Frontal cortex (tissue), 4 donors: ENCODE results near the gene RBM4B. TPM values are rescaled to one million over a fixed set of nuclear protein-coding genes. Genes with fewer than 3 reads are reported as not detected.
A peak's percentile ranks its signal among the peaks of the same experiment; 100 is the strongest.

Source experiments
- DNase-seq, 2 donors: peaks; one replicate each; pipeline ENCODE4 v3.0.0; 2012; ENCODE audit warnings: low spot score in 2 of 2
- FAIRE-seq: peaks from 2 replicates; lab custom pipeline; 2012; peaks lifted over from hg19 to GRCh38; lab: Jason Lieb, UNC
- total RNA-seq: library from RNA; depleted of rRNA; stranded (reverse); fragments of >200 nt; gene quantifications from one replicate; pipeline ENCODE4 v1.2.3, GENCODE V29; 2014
- donor health status: control.
- donor health status: control.
- donor health status: control.

Gene RBM4B
- total RNA-seq, 1 donor from 2014 or later, result 102 TPM

- DNase-seq (no peak), FAIRE-seq (no peak)
These were observed 30.4 kb upstream of the RBM4B start for GRCh38 chr11:66708094-66708493.

DNA sequence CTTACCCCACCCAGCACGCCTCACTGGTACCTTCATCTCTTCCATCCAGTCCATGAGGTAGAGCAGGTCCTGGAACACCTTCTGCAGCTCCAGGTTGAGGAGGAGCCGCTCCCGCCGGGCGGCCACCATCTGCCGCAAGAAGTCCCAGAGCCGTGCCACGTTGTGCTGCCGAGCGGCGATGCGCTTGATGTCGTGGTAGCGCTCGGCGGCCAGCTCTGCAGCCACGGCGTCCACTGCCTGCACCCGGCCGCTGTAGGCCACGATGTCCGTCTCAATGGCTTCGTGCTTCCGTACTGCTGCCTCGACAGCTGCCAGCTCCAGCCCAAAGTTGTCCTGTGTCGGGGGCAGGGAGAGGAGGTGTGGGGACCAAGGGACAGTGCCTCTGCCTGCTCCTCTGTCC lies 29.8 kb upstream of the RBM4B start:
- no peak for DNase-seq
- FAIRE-seq, result no peak

GRCh38 chr11:66706989-66707388 lies 29.3 kb upstream of the RBM4B start:
- DNase-seq (no peak), FAIRE-seq (no peak)

- FAIRE-seq, result no peak
- no peak for DNase-seq
These were observed 28.1 kb upstream of the RBM4B start for GRCh38 chr11:66705587-66706335.

DNA sequence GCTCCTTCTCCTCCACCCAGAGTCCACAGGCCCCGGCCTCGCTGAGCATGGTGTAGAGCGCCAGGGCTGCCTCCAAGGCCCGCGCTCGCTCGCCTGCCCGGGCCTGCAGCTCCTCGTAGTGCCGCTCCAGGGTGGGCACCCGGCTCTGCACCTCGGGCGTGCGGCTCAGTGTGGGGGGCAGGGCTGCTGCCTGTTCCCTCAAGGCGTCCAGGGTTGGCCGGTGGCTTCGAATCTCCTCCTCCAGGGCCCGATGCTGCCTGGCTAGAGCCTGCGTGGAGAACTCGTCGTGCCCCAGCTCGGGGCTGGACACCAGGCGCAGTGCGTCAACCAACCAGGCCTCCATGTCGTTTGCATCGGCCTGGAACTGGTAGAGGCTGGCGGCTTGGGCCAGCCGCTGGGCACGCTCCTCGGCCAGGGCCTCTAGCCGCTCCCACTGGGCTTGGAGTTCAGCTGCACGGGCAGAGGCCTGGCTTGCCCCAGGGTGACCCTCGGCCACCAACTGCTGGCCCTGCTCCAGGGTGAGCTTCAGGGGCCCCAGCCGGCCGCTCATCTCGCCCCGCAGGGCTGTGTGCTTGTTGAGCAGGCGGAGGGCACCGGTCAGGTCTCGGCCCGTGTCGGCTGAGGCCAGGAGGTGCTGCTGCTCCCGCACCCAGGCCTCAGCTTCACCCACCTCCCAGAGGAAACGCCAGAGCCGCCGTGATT lies 27.1 kb upstream of the RBM4B start:
- FAIRE-seq (no peak), DNase-seq (no peak)

- FAIRE-seq (no peak), DNase-seq (no peak)
These were observed 23.9 kb upstream of the RBM4B start for GRCh38 chr11:66701432-66702240.

DNA sequence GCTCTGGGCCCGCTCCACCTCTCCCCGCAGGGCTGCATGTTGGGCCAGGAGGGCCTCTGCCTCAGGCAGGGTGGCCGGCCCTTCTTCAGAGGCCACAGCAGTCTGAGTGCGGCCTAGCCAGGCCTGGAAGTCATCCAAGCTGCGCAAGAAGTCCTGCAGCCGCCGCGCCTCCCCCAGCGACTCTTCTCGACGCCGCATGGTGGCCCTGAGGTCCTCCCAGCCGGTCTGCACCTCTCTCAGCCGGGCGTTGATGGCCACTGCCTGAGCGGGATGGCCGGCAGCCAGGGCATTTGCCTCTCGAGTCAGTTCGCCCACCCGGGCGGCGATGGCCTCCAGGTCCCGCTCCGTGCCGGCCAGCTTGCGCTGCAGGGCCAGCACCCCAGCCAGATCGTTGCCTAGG lies 23.1 kb upstream of the RBM4B start:
- DNase-seq, result no peak
- no peak for FAIRE-seq

DNA sequence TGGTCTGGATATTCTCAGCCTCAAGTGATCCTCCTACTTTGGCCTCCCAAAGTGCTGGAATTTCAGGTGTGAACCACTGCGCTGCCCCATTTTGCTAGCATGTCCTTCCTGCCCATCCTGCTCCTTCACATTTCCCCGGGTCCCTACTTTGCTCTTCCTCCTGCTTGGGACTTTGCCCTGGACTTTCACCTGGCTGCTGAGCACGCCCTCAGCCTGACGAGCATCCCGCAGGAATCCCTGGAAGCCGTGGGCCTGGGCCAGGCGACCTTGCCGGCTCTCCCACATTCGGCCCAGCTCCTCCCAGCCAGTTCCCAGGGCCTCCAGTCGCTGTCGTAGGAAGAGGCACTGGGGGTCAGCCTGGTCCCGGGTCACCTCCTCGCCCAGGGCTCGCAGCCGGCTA lies 22.6 kb upstream of the RBM4B start:
- FAIRE-seq (no peak), DNase-seq (no peak)

DNA sequence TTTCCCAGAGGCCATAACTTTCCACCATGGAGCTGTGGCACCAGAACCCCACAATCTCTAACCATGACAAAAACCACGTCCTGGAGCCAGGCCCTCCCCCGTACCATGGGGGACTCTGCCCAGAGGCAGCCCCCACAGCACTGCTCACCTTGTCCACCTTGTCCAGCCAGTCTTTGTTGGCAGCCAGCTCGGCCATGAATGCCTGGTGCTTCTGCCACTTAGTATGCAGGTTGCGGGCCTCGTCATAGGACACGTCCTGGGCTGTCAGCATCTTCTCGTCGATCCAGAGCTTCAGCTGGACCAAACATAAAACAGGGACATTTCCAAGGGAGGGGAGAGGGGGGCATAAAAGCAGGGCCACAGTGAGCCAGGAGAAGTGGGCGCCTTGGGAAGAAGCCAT lies 20.8 kb upstream of the RBM4B start:
- DNase-seq, result no peak
- no peak for FAIRE-seq

DNA sequence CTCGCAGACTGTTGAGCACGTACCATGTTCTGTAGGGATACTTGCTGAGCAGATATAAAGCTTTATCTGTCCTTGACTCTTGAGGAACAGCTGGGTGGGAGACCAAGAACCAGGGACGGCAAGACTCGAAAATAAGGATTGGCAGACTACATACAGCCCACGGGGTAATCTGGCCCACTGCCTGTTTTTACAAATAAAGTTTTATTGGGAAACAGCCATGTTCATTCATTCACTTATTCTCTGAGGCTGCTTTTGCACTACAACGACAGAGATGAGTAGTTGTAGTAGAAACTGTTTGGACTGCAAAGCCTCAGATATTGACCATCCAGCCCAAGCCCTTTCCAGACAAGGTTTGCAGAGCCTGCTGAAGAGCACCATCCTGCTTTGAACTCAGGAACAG lies 20.3 kb upstream of the RBM4B start:
- FAIRE-seq (no peak), DNase-seq (no peak)

- FAIRE-seq, result no peak
- no peak for DNase-seq
These were observed 18.5 kb upstream of the RBM4B start for GRCh38 chr11:66696146-66696545.

GRCh38 chr11:66694732-66695207 lies 17.1 kb upstream of the RBM4B start:
- FAIRE-seq, result no peak

GRCh38 chr11:66694056-66694410 lies 16.3 kb upstream of the RBM4B start:
- DNase-seq (no peak), FAIRE-seq (no peak)

More at GRCh38 chr11:66694732-66695207, 17.1 kb upstream of the RBM4B start:
- peak; percentile 74 to 82 for DNase-seq

DNA sequence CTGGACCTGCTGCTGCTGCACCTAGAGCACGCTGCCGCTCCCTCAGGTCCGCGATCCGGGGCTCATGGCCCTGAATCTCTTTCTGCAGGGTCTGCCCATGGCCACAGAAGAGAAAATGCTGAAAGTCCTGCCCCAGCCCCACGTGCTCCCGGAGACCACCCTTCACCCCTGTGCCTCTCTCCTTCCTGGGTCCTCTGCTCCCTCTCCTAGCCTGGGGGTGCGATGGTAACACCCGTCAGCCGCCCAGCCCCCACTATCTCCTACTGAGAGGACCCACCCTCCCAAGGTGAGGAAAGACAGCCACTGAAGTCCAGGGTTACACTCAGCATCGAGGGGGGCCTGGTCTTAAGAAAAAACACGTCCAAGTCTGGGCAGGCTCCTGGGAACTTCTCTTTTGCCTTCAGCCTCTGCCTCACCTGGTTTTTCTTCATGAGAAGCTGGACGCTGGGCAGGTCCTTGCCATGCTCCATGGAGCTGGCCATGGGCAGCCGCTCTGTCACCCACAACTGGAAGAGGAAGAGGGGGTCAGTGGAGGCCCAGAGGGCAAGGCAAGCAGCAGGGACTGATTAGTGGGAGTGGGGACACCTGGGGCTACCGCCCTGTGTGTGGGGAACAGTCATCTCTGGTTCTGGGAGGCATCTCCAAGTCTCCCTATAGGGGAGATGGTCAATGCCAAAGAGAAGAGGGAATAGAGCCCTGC lies 15.8 kb upstream of the RBM4B start:
- FAIRE-seq (no peak), DNase-seq (no peak)

GRCh38 chr11:66692871-66693331 lies 15.2 kb upstream of the RBM4B start:
- DNase-seq (no peak), FAIRE-seq (no peak)

DNA sequence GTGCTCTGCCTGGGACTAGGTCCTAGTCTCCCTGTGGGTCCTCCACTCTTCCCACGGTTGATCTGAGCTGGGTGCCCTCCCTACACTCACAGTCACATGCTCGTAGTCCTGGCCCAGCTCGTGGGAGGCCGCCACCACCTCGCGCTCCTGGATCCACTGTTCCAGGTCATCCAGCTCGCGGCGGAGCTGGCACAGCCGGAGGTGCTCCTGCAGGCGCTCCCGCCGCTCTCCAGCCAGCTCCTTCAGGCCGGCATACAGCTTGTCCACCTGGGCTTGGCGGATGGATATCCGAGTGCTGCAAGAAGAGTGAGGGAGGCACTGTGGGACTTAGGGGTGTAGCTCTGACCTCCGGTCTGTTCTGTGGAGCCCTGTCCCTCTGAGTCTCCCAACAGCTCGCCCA lies 14.8 kb upstream of the RBM4B start:
- DNase-seq, result no peak
- FAIRE-seq, result no peak

DNA sequence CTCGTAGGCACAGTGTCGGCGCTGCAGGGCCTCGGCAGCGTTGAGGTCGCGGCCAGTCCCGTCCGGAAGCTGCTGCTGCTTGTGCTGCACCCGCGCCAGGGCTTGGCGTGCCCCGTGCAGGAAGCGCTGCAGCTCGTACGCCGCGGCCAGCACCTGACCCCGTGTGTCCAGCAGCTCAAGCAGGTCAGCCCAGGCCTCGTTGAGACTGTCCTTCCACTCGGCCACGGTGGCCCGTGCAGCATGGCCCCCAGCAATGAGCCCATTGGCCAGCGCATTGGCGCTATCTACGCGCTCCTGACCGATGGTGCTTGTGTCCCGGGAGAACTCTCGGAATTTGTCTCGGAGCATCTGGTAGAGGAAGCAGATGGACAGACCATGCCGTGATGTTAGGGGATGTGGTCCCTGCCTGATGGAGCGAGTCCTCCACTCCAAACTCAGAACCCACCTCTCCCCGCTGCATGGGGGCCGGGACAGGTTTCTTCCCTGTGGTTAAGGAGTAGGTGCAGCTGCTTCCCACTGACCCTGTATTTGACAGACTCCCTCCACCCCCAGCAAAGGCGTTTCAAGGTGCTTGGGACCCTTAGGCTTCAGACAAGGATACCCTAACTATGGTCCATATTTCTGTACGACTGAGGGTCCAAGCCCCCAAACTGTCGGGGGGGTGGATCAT lies 13.8 kb upstream of the RBM4B start:
- no peak for FAIRE-seq

GRCh38 chr11:66689661-66690590 lies 12.2 kb upstream of the RBM4B start:
- FAIRE-seq (no peak), DNase-seq (no peak)

More for the DNA sequence above, 13.8 kb upstream of the RBM4B start:
- no peak for DNase-seq
